Body of pancreas (tissue), 4 donors: ENCODE results near the gene PRMT7.

Source experiments
- CTCF ChIP-seq, 7 experiments: fragments of 450-650 bp in 4 of 7; fragments of 200-600 bp in 3 of 7; sonication (generic) in 3 of 7; IDR thresholded peaks; one replicate each; pipeline ENCODE4 v1.5.1; 2016 to 2019; ENCODE audit warnings: antibody characterized with exemption in 7 of 7
- POLR2A ChIP-seq, 3 donors: fragments of 450-650 bp; IDR thresholded peaks; one replicate each; pipeline ENCODE4 v1.6.1; 2016; ENCODE audit warnings: antibody characterized with exemption in 3 of 3, mild to moderate bottlenecking in 2 of 3

- TF ChIP-seq POLR2A (IDR thresholded peaks at IDR 0.05): no peak
- TF ChIP-seq CTCF (IDR thresholded peaks at IDR 0.05): no peak
These were observed 73.7 kb downstream of the PRMT7 start for GRCh38 chr16:68384288-68385161.
